Inferior parietal cortex (tissue), 1 donor: ENCODE results near the gene LHX3.

Experiments used
- DNase-seq: peaks from one replicate; pipeline ENCODE4 v3.0.0-alpha.2; 2016; ENCODE audit errors: extremely low spot score

The LHX3 gene

DNA sequence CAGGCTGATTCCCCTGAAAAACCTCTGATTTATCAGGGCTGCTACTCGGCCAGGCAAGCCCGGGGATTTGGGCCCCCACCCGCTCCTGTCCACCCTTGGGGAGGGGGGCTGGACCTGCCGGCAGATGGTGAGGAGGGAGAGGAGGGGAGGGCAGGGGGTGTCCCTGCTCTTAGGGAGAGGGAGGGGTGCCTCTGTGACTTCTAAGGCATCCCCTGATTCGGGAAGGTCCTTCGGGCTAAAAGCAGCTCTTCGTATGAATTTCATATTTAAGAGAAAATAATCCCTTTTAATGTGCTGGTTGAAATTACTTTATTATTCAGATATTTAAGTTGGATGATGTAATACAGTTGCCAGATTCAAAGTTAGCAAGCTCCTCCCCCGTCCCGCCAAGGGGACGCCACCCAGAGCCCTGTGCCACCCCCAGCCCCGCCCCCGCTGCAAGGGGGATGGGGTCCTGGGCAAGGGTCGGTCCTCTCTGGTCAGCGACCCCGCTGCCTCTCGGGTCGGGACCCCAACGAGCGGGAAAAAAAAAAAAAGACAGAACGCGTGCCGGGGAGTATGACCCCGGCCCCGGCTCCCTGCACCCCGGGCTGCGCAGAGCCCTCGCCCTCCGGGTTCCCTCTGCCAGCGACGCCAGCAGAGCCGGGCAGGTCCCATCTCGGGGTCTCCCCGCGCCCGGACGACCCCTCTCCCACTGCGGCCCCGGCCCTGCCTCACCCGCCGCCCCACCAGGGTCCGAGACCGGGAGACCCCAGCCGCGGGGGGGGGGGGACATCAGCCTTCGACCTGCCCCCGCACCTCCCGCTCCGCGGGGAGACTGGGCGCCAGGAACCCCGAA, 12.4 kb downstream of the LHX3 start:
- DNase-seq = no peak

DNA sequence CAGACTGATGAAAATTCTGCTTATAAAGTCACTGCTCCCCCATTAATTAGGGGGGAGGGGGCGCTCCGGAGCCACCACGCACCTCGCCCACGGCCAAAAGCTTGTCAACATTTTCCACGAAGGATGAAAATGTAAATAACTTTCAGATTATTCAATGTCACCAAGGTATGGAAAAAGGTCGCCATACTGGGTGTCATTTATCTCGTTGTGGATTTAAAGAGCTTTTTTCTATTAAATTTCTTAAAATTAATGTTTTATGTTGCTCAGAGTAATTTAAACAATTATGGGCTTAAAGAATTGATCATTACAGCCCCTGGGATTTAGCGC, 13.0 kb downstream of the LHX3 start:
- no peak for DNase-seq

DNA sequence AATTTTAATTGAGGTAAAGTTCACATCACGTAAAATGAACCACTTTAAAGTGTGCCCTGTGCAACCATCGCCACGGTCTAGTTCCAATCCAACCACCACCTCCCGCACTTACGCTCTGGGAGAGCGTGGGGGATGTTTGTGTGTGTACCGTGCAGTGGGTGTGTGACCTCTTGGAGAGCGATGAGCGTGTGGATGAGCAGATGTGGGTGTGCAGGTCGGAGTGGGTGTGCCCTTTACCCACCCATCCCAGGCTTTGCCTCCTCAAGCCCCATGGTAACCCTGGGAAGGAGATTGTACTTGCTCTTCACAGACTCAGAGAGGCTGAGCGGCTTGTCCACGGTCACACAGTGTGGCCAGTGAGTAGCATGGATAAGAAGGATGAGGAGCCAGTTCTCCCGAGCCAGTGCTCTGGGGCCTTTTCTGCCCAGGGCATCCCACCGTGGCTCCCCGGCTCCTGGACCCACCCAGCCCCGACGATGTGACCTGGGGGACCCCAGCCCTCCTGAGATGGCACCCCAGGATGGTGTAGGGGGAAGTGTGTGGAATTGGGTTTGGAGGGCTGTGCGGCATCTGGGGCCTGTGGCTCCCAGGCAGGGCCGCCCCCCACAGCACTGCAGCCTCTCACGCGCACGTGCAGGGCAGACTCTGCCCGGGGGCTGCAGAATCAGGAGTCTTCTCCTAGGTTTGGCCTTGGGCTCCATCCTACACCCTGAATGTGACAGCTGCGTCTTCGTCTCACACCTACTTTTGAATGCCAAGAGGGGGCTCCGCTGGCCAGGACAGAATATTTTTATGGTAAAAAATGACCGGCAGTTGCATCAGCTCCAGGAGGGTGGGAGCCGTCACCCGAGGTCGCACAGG, 13.6 kb downstream of the LHX3 start:
- DNase-seq = no peak

DNA sequence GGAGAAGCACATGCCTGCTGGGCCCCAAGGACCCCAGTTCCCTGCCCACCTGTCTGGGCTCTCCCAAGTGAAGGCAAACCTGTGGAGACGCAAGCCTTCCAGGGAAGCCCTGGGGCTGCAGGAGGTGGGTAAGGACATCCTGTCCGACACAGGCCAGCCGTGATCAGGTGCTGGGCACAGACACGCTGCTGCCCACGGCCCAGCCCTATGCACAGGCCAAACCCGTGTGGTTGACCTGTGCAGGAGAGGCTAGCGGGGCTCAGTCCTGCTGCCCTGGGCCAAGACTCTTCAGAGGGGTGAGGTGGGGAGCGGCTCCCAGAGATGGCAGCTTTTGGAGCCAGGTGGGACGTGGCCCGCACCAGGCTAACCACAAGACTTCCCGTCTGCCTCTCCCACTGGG, 14.3 kb downstream of the LHX3 start:
- DNase-seq = no peak

DNA sequence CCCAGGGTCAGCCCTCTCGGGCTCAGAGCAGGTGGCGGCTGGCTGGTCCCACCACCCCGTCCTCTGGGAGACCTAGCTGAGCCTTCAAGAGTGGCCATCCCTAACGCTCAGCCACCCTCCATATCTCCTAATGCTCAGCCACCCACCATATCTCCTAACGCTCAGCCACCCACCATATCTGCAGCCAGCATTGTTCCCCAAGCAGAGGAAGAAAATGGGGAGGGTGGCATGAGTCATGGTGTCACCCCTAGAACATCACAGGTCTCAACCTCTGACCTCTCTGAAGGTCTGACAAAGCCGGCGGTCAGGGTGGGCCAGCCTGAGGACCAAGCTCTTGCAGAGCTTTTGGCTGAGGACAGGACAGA, 14.7 kb downstream of the LHX3 start:
- no peak for DNase-seq

DNA sequence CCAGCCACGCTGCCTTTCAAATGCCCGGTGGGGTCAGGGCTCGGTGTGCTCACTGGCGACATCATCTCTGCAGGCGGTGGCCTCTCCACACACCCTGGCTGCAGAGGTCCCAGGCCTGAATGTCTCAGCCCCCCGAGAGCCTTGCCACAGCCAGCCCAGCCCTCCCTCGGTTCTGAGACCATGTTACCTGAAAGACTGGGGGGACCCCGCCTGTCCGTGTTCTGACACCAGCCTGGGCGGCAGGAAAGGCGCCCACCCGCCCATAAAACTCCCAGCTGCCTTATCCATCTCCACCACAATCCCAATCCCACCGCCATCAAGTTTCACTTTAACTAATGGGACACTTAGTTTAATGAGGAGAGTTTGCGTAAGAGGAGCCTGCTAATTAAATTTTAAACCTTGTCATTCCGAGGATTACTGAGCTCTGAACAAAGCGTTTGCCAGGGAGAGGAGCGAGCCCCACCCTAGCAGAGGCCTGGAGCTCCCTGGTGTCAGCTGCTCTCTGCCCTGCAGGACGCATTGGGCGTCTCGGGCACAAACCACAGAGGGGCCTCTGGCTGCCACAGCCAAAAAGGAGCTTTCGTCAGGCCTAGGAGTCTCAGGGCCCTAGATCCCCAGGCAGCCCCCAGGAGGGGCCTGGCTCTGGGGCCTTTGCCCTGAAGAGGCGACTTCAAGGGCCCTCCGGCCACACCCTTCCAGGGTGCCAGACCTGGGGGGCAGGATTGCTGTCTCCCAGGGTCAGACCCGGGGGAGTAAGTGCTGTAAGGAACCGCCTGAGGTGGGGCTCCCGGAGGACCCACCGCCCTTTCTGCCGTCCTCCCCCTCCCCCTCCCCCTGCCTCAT, 15.3 kb downstream of the LHX3 start:
- DNase-seq = no peak

DNA sequence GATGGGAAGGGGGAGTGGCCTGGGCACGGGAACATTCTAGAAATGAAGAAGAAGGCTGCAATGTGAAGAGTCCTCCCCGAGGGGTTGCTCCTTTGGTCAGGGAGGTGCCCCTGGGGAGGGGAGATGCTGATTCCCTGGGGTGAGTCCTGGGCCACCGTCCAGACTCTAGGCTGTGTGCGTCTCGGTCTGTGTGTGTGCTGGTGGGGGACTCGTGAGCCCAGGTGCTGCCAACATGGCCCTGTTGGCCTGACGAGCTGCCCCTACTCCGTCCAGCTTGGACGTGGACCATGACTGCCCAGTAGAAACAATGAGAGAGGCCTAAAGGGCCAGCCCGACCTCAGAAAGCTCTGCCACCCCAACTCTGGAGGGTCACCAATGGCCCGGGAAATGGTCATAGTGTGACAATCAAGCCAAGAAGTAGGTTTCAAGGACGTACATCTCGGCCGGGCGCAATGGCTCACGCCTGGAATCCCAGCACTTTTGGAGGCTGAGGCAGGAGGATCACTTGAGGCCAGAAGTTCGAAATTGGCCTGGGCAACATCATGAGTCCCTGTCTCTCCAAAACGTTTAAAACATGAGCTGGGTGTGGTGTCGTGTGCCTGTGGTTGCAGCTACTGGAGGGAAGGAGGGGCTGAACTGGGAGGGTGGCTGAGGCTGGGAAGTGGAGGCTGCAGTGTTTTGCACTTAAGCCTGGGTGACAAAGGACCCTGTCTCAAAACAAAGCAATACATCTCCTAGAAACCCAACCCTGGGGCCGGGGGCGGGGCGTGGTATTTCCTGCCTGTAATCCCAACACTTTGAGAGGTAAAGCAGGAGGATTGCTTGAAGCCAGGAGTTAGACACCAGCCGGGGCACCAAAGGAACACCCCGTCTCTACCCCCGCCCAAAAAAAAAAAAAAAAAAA, 17.0 kb downstream of the LHX3 start:
- DNase-seq = no peak

DNA sequence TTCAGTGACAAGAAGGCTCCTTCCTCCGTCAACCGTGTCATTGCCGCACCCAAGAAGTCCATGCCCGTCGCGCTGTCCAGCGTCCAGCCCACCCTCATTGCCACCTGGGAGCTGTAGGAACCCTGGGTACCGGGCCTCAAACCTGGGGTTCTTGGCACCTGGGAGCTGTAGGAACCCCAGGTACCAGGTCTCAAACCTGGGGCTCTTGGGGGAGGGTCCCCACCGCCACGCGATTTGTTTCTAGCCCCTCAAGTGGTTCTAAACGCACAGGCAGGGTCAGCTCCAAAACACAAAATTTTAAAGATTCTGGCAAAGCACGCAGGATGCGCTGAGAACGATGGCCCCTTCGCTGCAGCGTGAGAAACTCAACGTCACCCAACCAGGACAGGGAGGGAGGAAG, 17.7 kb downstream of the LHX3 start:
- DNase-seq = no peak

DNA sequence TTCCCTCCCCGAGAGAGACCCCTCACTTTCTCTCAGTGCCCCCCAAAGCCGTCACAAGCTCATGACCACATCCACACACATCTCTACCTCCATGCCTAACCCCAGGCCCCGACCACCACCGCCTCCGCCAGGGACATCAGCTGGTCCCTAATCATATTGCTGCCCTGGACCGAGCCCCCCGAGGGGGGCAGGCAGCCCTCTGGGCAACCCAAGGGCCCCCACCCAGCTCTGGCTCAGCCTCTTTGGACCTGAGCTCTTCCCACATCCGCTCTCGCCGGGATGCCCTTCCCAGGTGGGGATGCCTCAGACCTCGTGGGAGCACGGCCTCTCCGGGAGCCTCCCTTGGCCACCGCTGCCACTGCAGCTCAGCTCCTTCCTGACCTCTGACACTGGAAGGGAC, 18.5 kb downstream of the LHX3 start:
- no peak for DNase-seq

DNA sequence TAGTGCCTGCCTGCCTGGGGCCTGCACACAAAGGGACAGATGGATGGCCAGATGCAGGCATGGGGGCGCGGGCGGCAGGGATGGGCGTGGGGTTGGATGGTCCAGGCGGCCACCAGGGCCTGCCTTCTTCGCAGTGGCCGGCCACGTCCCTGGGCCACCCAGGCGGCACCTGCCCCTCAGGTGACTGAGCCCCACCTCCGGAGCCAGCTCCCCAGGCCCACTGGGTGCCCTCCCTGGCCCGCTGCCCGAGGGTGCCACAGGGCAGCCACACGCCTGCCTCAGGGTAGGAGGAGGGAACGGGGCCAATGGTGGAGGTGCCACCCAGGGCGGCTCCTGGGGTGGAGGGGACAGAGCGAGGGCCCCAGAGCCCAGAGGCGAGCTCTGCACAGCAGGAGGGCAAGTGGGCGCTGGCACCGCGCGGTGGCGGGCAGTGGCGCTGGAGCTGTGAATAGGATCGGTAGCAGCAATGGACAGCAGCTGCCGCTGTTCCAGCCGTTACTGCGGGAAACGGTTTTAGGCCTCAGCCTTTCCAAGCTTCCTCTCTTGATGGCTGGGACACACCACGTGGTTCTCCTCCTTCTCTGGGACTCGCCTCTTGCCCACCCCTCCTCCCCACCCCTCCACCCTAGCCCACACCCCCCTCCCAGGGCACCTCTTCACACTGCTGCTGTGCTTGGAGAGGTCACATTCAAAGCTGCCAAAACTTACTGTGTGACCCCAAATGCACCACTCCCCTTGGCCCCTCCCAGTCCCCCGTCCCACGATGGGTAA, 19.1 kb downstream of the LHX3 start:
- no peak for DNase-seq

DNA sequence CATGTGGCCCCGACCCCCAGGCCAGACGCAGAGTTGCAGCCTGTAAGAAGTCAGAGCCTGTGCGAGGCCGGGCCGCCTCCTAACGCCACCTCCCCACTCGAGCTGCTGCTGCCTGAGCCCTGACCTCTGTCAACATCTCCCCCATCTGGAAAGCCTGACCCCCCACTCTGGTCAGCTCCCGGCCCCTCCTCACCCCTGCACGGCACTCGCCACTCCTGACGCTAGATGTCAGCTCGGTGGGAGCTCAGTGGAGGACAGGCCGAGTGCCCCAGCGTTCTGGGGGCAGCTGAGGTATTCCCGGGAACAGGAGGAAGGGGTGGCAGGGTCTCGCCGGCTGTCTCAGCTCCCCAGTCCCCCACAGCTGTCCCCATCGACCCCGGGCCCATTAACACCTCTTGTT, 19.9 kb downstream of the LHX3 start:
- DNase-seq = no peak

DNA sequence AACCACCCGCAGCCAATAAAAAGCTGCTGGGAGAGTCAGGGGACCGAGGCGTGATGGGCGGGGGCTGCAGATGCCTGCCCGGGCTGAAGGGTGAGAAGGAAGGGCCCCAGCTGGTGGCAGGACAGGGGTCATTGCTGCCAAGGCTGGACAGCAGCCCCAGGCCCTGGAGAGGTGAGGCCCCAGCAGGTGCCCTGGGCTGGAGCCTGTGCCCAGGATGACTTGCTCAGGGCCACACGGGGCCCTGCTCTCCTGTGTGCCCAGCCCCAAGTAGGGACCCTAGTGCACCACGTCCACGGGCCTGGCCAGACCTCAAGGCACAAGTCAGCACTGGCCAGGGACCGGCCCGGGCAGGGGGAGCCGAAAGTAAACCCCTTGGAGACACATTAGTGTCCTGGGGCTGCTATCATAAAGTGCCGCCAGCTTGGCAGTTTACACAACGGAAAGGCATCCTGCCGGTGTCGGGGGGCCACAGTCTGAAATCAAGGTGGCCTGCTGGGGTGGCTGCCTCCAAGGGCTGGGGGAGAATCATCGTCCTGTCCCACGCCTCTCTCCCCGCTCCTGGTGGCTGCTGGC, 22.0 kb downstream of the LHX3 start:
- no peak for DNase-seq

DNA sequence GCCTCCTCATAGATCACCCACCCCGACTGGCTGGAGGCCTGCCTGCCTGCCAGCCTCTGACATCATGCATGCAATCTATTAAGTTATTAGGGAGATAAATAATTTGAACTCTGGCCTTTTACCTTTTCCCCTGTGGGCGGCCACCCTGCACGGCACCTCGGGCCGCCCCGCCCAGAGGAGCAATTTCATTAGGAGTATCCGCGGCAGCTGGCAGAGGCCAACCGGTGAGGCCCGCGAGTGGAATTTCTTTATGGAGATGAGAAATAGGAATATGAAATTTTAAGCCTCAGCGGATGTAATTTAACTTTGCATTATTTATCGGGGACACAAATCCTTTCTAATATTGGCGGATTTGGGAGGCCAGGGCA, 22.5 kb downstream of the LHX3 start:
- no peak for DNase-seq

DNA sequence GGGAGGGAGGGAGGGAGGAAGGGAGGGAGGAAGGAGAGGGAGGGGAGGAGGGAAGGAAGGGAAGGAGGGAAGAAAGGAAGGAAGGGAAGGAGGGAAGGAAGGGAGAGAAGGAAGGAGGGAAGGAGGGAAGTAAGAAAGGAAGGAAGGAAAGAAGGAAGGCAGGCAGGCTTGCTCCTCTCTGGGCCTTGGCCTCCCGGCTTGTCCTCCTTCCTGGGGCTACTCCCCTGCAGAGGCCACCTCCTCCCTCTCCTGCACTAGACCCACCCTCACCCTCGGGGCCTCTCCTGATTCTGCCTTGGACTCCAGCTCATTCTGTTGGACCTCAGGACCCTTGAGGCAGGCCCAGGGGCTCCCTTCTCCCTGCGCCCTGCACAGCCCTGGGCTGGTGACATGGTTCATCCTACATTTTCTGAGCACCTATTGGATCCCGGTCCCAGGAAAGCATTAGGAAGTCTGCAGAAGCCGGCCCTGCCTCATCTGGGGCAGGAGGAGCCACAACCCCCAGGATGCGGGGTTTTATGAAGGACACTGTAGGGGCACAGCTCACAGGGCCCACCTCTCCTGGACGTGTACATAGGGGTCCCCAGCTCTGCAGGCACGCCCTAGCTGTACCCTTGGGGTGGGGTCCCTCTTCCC, 23.0 kb downstream of the LHX3 start:
- DNase-seq = no peak

DNA sequence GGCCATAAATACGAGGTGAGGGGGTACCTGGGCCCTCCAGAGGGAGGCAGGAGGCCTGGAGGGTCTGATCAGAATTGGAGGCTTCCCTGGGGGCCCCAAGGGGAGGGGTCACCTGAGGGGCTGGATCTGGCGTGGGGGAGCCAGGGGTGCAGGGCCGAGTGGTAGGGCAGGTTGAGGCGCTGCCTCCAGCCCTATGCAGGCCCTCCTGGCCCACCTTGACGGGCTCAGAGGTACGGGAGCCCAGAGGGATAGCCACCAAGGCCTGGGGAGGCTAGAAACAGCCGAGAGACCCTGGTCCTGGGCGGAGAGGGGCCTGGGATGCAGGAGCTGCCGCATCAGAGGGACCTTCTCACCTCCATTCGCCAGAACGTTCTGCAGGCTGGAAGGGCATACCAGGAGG, 24.3 kb downstream of the LHX3 start:
- no peak for DNase-seq

DNA sequence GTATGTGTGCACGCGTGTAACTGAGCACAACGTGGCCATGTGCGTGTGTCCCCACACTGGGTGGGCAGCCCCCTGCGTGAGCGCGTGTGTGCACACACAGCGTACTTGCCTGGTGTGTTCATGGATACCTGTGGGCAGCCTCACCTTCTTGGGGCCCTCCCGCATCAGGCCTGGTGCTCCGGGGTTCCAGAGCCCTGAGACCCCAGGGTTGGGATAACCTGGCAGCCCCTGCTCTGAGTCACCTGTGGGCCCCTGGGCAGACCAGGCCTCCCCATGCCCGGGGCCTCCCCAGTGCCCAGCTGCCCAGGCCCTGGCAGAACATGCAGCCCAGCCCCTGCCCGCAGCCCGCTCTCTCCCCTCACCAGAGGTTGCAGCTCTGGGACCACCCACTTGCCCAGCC, 25.2 kb downstream of the LHX3 start:
- no peak for DNase-seq

DNA sequence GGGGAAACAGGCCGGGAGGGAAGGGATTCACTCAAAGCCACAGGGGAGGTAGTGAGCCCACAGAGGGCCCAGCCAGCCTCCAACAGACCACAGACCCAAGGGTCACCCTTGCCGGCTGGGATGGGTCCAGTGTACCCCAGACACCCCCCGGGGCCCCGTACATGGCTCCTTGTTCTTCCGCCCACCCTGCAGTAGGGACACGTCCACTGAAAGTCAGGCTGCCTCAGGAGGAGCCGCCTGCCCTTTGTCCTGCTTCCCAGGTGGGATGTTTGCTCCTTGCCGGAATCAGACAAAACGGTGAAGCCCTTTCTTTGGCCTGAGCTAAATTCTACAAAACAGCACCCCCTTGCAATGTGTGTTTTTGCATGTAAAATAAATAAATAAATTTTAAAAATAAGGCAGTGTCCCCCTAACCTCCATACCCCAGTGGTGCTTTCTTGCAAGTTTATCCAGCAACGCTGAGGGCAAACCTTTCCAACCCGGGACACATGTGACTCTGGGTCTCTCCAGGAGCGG, 25.8 kb downstream of the LHX3 start:
- no peak for DNase-seq

DNA sequence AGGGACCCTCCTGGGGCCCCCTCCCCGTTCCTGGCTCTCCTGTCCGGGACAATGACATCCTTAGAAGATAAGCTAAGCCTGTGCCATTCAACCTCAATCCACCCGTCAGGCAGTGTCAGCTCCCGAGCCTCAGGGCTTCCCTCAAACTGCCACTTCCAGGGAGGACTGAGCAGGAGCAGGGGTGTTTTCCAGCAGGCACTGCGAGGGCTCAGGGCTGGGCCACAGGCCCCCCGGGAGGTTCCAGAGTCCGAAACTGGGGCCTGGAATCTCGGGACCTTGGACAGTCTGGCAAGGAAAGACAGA, 26.2 kb downstream of the LHX3 start:
- no peak for DNase-seq

DNA sequence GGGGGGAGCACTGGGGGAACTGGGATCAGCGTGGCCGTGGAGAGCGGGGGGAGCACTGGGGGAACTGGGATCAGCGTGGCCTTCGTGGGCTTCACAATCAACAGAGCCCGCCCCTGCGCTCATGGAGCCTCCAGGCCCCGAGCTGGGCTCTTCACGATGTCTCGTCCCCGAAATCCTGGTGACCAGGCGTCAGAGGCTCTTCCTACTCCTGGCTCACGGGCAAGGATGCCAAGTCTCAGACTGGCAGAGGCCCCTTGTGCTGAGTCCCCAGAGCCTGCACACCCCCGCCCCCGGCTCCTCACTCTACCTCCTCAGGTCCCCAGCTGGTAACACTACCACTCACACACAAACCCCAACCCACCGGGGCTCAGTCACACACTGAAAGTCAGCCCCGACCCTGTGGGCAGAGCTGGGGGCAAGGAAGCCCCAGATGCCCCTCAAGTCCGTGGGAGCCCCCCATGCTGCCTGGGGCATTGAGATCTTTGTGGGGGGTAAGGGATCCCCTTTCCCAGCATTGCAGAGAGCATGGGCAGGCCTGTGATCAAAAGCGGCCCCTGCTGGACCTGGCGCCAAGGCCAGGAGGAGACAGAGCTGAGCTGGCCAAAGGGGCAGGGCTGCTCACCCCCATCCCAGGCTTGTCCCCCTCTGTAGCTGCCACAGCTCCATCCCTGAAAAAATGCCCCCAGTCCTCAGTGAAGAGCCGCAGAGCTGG, 26.7 kb downstream of the LHX3 start:
- no peak for DNase-seq
